A549 (cell line): ENCODE data around the gene DMPK.

Experiments
- BHLHE40 ChIP-seq: IDR thresholded peaks from 2 replicates; pipeline ENCODE4 v1.6.1; 2012; ENCODE audit warnings: low read depth, low read length, inconsistent platforms
- ESRRA ChIP-seq: fragments of 150-350 bp; IDR thresholded peaks from 2 replicates; pipeline ENCODE4 v1.6.1; 2014; ENCODE audit warnings: mild to moderate bottlenecking, low read length, borderline replicate concordance
- HOXA7 ChIP-seq: fragments of 250-450 bp; sonication (Bioruptor Pico); IDR thresholded peaks from 2 replicates; pipeline ENCODE4 v1.5.0; 2020; ENCODE audit warnings: mild to moderate bottlenecking, moderate library complexity
- JUN ChIP-seq, 2 experiments: fragments of >200 bp; sonication (Bioruptor Twin); formaldehyde crosslinking; IDR thresholded peaks; 2 replicates in 1 of 2; 3 replicates in 1 of 2; pipeline ENCODE4 v1.6.1; 2016 to 2017
- JUNB ChIP-seq: fragments of >200 bp; sonication (Bioruptor Twin); formaldehyde crosslinking; IDR thresholded peaks from 2 replicates; pipeline ENCODE4 v1.6.1; 2016
- MYC ChIP-seq: IDR thresholded peaks from 2 replicates; pipeline ENCODE4 v1.6.1; 2012; ENCODE audit warnings: mild to moderate bottlenecking, inconsistent platforms, low read length, improper control_type of control experiment, borderline replicate concordance
- POLR2A ChIP-seq: IDR thresholded peaks from 2 replicates; pipeline ENCODE4 v1.6.1; 2012; ENCODE audit warnings: mild to moderate bottlenecking, low read length
- SMC3 ChIP-seq: fragments of >200 bp; sonication (Bioruptor Twin); formaldehyde crosslinking; IDR thresholded peaks from 3 replicates; pipeline ENCODE4 v1.6.1; 2018; ENCODE audit warnings: inconsistent platforms
- SREBF2 ChIP-seq: fragments of 450-650 bp; IDR thresholded peaks from 2 replicates; pipeline ENCODE4 v1.6.1; 2014; ENCODE audit warnings: mild to moderate bottlenecking, moderate library complexity
- TP53 ChIP-seq: fragments of 250-450 bp; sonication (Bioruptor Pico); IDR thresholded peaks from 2 replicates; pipeline ENCODE4 v1.5.0; 2021; ENCODE audit warnings: mild to moderate bottlenecking, moderate library complexity
- TF ChIP-seq, protein P1 (sequence below): fragments of >200 bp; sonication (Bioruptor Twin); formaldehyde crosslinking; IDR thresholded peaks from 3 replicates; pipeline ENCODE4 v1.5.1; 2016
- TF ChIP-seq, protein P2 (sequence below): fragments of 450-650 bp; IDR thresholded peaks from 2 replicates; pipeline ENCODE4 v1.6.1; 2014; ENCODE audit warnings: antibody characterized with exemption

DNA sequence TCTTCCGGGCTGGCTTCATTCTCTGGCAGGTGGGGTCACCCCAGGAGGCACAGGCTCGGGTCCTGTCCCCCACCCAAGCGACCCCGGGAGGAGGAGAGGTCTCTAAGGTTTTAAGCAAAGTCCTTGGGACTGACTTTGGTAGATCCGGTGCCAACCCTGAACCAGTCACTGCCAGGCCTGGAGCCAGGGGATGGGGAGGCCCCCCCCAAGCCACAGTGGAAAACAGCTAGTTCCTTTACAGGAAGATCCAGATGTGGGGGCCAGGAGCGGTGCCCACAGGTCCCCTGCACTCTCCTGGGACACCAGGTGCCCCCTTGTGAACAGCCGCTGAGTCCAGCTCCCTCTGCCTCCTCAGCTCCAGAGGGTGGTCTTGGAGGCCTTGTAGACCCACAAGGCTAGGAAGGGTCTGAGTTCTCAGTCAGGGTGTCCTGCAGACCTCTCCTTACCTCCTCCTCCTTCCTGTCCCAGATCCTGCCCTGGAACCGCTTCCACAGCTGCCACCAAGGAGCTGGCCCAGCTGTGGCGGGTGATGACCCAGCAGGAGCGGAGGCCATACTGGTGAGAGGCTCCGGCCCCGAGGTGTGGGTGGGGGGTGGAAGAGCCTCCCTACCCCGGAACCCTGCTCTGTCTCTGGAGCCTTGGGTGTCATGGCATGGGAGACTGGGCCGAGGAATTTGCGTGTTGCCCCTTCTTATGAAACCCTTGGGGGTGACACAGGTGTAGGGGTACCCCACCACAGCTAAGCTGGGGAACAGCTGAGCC is 19.2 kb downstream of the DMPK start:
- TF ChIP-seq ESRRA (no peak), BHLHE40 (no peak), TP53 (no peak), POLR2A (no peak), HOXA7 (CRISPR knock-in tag) (no peak), SREBF2 (no peak), JUNB (no peak), SMC3 (no peak), MYC (no peak), JUN (IDR thresholded peaks at IDR 0.05) (no peak)
- TF ChIP-seq, protein P1, sequence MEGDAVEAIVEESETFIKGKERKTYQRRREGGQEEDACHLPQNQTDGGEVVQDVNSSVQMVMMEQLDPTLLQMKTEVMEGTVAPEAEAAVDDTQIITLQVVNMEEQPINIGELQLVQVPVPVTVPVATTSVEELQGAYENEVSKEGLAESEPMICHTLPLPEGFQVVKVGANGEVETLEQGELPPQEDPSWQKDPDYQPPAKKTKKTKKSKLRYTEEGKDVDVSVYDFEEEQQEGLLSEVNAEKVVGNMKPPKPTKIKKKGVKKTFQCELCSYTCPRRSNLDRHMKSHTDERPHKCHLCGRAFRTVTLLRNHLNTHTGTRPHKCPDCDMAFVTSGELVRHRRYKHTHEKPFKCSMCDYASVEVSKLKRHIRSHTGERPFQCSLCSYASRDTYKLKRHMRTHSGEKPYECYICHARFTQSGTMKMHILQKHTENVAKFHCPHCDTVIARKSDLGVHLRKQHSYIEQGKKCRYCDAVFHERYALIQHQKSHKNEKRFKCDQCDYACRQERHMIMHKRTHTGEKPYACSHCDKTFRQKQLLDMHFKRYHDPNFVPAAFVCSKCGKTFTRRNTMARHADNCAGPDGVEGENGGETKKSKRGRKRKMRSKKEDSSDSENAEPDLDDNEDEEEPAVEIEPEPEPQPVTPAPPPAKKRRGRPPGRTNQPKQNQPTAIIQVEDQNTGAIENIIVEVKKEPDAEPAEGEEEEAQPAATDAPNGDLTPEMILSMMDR: no peak
- TF ChIP-seq, protein P2, sequence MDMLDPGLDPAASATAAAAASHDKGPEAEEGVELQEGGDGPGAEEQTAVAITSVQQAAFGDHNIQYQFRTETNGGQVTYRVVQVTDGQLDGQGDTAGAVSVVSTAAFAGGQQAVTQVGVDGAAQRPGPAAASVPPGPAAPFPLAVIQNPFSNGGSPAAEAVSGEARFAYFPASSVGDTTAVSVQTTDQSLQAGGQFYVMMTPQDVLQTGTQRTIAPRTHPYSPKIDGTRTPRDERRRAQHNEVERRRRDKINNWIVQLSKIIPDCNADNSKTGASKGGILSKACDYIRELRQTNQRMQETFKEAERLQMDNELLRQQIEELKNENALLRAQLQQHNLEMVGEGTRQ: no peak
